Activated CD4-positive, alpha-beta T cell treated with anti-CD3 and anti-CD28 coated beads for 36 hours (primary cell): ENCODE results near the gene PPL. TPM values are rescaled to one million over a fixed set of nuclear protein-coding genes. Genes with fewer than 3 reads are reported as not detected.

ENCODE experiments used
- ATAC-seq: fragments of 200-7000 bp; cut with Tn5 transposase; one replicate; pipeline ENCODE4 v1.10.0; 2021; ENCODE audit warnings: mild to moderate bottlenecking, moderate library complexity
- CTCF ChIA-PET: fragments of 350-600 bp; sonication (Branson Sonifier 250); formaldehyde crosslinking; loops from one replicate; lab custom pipeline; 2021; ENCODE audit warnings: antibody characterized with exemption; lab: Charles Lee
- POLR2A ChIA-PET: fragments of 350-600 bp; sonication (Branson Sonifier 250); formaldehyde crosslinking; loops from one replicate; lab custom pipeline; 2021; ENCODE audit warnings: antibody characterized with exemption, inconsistent platforms; lab: Charles Lee
- DNase-seq: peaks from one replicate; pipeline ENCODE4 v3.0.0-alpha.2; 2020
- H3K27ac Mint-ChIP-seq: one replicate; pipeline ENCODE4 v1.8.0; 2021; ENCODE audit warnings: mixed read lengths
- H3K27me3 Mint-ChIP-seq: one replicate; pipeline ENCODE4 v1.8.0; 2021; ENCODE audit warnings: mixed read lengths
- H3K36me3 Mint-ChIP-seq: one replicate; pipeline ENCODE4 v1.8.0; 2021; ENCODE audit warnings: low read depth, mixed read lengths
- H3K4me1 Mint-ChIP-seq: one replicate; pipeline ENCODE4 v1.8.0; 2021; ENCODE audit warnings: mixed read lengths
- H3K4me3 Mint-ChIP-seq: one replicate; pipeline ENCODE4 v1.8.0; 2021; ENCODE audit warnings: mild to moderate bottlenecking, moderate library complexity, mixed read lengths
- H3K9me3 Mint-ChIP-seq: one replicate; pipeline ENCODE4 v1.8.0; 2021; ENCODE audit warnings: low read depth, mixed read lengths
- intact Hi-C, 2 experiments: fragments of 100-400 bp; cut with DNase I in 1 of 2; cut with micrococcal nuclease in 1 of 2; formaldehyde crosslinking; loops; one replicate each; pipeline versions ENCODE4 v1.14.2 to v1.15.1; 2022 to 2024; cut with DNase I, micrococcal nuclease
- total RNA-seq, 2 experiments: library from RNA; stranded (reverse); gene quantifications; one replicate each; pipeline ENCODE4 v1.2.3, GENCODE V29; 2021

The PPL gene
- total RNA-seq, 2 experiments from 2014 or later: not detected

GRCh38 chr16:4847774-4848587 lies 89.0 kb downstream of the PPL start:
- Mint-ChIP-seq H3K9me3 (no peaks in the 10 kb centered on the region), H3K27ac (peak overlapping the region; percentile 75), H3K4me3 (peak overlapping the region; percentile 77), H3K36me3 (peaks cover 20% of the 10 kb centered on the region), H3K4me1 (peaks cover 55% of the 10 kb centered on the region), H3K27me3 (no peaks in the 10 kb centered on the region)
- ATAC-seq: peak; percentile 18
- CTCF ChIA-PET: no interaction called here
- DNase-seq: peak; percentile 57
- POLR2A ChIA-PET: no interaction called here
- intact Hi-C loops: loop anchor here (1.0 to 10.0 kb wide), 17 partner anchors 46 to 431 kb away; partner anchors contain the start of genes EEF2KMT (in 2 of the 2), MGRN1 (in 2 of the 2), ROGDI (in 2 of the 2) and SEC14L5 (in 2 of the 2)

DNA sequence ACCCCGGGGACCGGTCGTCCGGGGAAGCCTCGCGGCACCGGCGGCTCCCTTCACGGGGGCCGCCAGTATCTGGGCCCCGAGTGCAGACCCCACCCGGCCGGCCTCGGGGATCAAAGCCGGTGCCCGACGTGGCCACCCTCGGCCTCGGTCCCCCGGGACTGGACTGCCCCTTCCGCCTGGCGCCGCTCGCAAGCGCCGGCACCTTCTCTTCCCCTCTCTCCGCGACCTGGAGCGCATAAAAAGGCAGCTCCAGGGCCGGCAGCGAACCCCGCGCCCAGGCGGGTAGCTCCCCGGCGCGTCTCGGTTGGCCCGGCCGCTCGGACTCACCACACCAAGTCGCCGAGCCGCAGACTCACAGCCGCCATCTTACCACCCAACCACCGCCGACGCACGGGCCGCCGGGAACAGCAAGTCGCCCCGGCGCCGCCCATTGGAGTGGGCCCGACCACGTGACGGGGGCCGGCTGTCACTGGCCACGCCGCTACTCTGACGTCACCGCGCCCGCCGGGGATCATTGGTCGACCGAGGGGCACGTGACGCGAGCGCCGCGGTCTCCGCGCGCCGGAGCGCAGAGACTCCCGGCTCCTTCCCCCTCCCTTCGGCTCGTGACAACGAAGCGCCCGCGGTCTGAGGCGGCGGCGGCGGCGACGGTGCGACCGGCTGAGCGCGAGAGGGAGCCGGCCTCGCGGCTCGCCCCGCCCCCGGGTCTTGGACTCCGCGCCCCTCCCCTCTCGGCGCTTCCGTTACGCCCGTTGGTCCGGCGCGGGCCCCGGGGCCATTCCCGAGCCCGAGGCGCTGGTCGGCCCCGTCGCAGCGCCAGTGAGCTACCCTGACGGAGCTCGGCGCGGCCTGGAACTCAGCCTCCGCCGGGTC lies 89.8 kb downstream of the PPL start, which contains the start of the genes GLYR1 and UBN1:
Gene GLYR1 (minus strand): TSS at position 388 of the 873 bp plus-strand sequence. CDS start 23 bp downstream, at position 365.
Gene UBN1 (plus strand): TSS at position 581 of the 873 bp plus-strand sequence. CDS start 5,437 bp downstream, outside the sequence.
- ATAC-seq: peak; percentile 96
- intact Hi-C loops: loop anchor here (1.0 to 10.0 kb wide), 17 partner anchors 45 to 430 kb away; partner anchors contain the start of genes EEF2KMT (in 2 of the 2), MGRN1 (in 2 of the 2), ROGDI (in 2 of the 2) and SEC14L5 (in 2 of the 2)
- H3K4me1 Mint-ChIP-seq: peaks cover 54% of the 10 kb centered on the region
- peaks cover 25% of the 10 kb centered on the region for H3K36me3 Mint-ChIP-seq
- ChIA-PET POLR2A (interaction anchor here (1.0 kb wide), 1 partner anchor 26 kb away, joined by 3 read pairs; no protein-coding TSS in a partner anchor), CTCF (no interaction called here)
- peak within 1 kb of the TSS; percentile 77 for H3K4me3 Mint-ChIP-seq
- H3K9me3 Mint-ChIP-seq: no peaks in the 10 kb centered on the region
- no peaks in the 10 kb centered on the region for H3K27me3 Mint-ChIP-seq
- peak within 1 kb of the TSS; percentile 84 for H3K27ac Mint-ChIP-seq
- peak; percentile 100 for DNase-seq

DNA sequence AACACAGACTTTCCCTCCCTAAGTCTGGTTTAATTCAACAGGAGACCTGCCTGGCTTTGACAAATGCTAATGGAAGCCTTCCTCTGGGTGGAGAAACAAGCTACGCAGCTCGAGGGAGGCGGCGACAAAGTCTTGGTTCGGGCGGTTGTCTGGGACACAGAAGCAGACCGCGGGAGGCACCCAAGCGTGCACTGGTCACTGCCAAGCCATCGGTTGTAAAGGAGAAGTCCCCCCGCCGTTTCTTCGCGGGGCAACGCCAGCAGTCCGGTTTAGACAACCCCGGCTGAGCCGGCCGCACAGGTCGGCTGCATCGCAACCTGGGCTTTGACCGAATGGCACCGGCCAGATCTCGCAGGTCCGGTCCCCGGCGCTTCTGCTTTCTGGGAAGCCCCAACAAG lies 90.4 kb downstream of the PPL start:
- Mint-ChIP-seq H3K27me3 (no peaks in the 10 kb centered on the region), H3K4me1 (peaks cover 49% of the 10 kb centered on the region), H3K36me3 (peaks cover 27% of the 10 kb centered on the region), H3K4me3 (peak overlapping the region; percentile 77), H3K9me3 (no peaks in the 10 kb centered on the region), H3K27ac (peak overlapping the region; percentile 84)
- ChIA-PET POLR2A (interaction anchor here (1.0 kb wide), 1 partner anchor 27 kb away, joined by 3 read pairs; no protein-coding TSS in a partner anchor), CTCF (no interaction called here)
- intact Hi-C loops: loop anchor here (2.0 to 10.0 kb wide), 7 partner anchors 44 to 430 kb away; partner anchors contain the start of genes MGRN1 (in 2 of the 2), CORO7 (in 1 of the 2), EEF2KMT (in 1 of the 2) and HMOX2 (in 1 of the 2)
- DNase-seq (peak; percentile 48), ATAC-seq (no peak)

GRCh38 chr16:4840984-4841383 lies 96.0 kb downstream of the PPL start:
- H3K27ac Mint-ChIP-seq: no peak overlapping the region
- CTCF ChIA-PET: interaction anchor here (0.6 kb wide), 1 partner anchor 105 kb away, joined by 3 read pairs; no protein-coding TSS in a partner anchor

GRCh38 chr16:4839942-4840341 lies 97.0 kb downstream of the PPL start:
- peaks cover 6% of the 10 kb centered on the region for H3K4me1 Mint-ChIP-seq
- no peak for ATAC-seq

More at GRCh38 chr16:4840984-4841383, 96.0 kb downstream of the PPL start:
- Mint-ChIP-seq H3K27me3 (no peaks in the 10 kb centered on the region), H3K36me3 (peaks cover 59% of the 10 kb centered on the region), H3K9me3 (no peaks in the 10 kb centered on the region), H3K4me1 (peaks cover 16% of the 10 kb centered on the region), H3K4me3 (no peak overlapping the region)
- intact Hi-C loops: loop anchor here in 1 of 2 experiments (10.0 kb wide), 2 partner anchors 216 to 254 kb away; partner anchors contain the start of genes EEF2KMT and MGRN1
- DNase-seq (no peak), ATAC-seq (no peak)
- POLR2A ChIA-PET: no interaction called here

GRCh38 chr16:4837733-4838501 lies 99.0 kb downstream of the PPL start:
- H3K4me1 Mint-ChIP-seq: peaks cover 2% of the 10 kb centered on the region
- DNase-seq (no peak), ATAC-seq (no peak)
- ChIA-PET POLR2A (interaction anchor here (0.6 kb wide), 1 partner anchor 89 kb away, joined by 3 read pairs; no protein-coding TSS in a partner anchor), CTCF (no interaction called here)
- intact Hi-C loops: no loop called here
- H3K27me3 Mint-ChIP-seq: no peaks in the 10 kb centered on the region
- H3K9me3 Mint-ChIP-seq: no peaks in the 10 kb centered on the region
- peaks cover 60% of the 10 kb centered on the region for H3K36me3 Mint-ChIP-seq
- H3K27ac Mint-ChIP-seq: no peak overlapping the region
- no peak overlapping the region for H3K4me3 Mint-ChIP-seq

More at GRCh38 chr16:4839942-4840341, 97.0 kb downstream of the PPL start:
- ChIA-PET CTCF (no interaction called here), POLR2A (interaction anchor here (0.6 kb wide), 1 partner anchor 359 kb away, joined by 3 read pairs; no protein-coding TSS in a partner anchor)
- peak overlapping the region; percentile 15 for H3K27ac Mint-ChIP-seq
- DNase-seq: no peak
- no peaks in the 10 kb centered on the region for H3K27me3 Mint-ChIP-seq
- intact Hi-C loops: loop anchor here in 1 of 2 experiments (10.0 kb wide), 2 partner anchors 215 to 255 kb away; partner anchors contain the start of genes EEF2KMT and MGRN1
- no peaks in the 10 kb centered on the region for H3K9me3 Mint-ChIP-seq
- H3K4me3 Mint-ChIP-seq: no peak overlapping the region
- H3K36me3 Mint-ChIP-seq: peaks cover 62% of the 10 kb centered on the region

- intact Hi-C loops: no loop called here
- CTCF ChIA-PET: no interaction called here
- Mint-ChIP-seq H3K27ac (no peak overlapping the region), H3K9me3 (no peaks in the 10 kb centered on the region), H3K27me3 (no peaks in the 10 kb centered on the region), H3K4me1 (peaks cover 2% of the 10 kb centered on the region), H3K36me3 (peaks cover 66% of the 10 kb centered on the region), H3K4me3 (no peak overlapping the region)
- POLR2A ChIA-PET: no interaction called here
- ATAC-seq (no peak), DNase-seq (no peak)
Measured at GRCh38 chr16:4836727-4837126, 100.2 kb downstream of the PPL start.

GRCh38 chr16:4833584-4833983 lies 103.4 kb downstream of the PPL start:
- peak; percentile 30 for ATAC-seq
- H3K27ac Mint-ChIP-seq: no peak overlapping the region
- H3K9me3 Mint-ChIP-seq: no peaks in the 10 kb centered on the region
- CTCF ChIA-PET: interaction anchor here (1.0 kb wide), 1 partner anchor 40 kb away, joined by 3 read pairs; no protein-coding TSS in a partner anchor
- no peaks in the 10 kb centered on the region for H3K27me3 Mint-ChIP-seq
- POLR2A ChIA-PET: interaction anchor here (0.6 kb wide), 1 partner anchor 525 kb away, joined by 7 read pairs; no protein-coding TSS in a partner anchor
- intact Hi-C loops: no loop called here
- H3K36me3 Mint-ChIP-seq: peaks cover 61% of the 10 kb centered on the region
- no peak overlapping the region for H3K4me3 Mint-ChIP-seq
- H3K4me1 Mint-ChIP-seq: peaks cover 2% of the 10 kb centered on the region
- no peak for DNase-seq

- Mint-ChIP-seq H3K36me3 (peaks cover 60% of the 10 kb centered on the region), H3K4me3 (no peak overlapping the region), H3K9me3 (no peaks in the 10 kb centered on the region), H3K27ac (no peak overlapping the region), H3K27me3 (no peaks in the 10 kb centered on the region), H3K4me1 (peaks cover 2% of the 10 kb centered on the region)
- ATAC-seq (no peak), DNase-seq (no peak)
- intact Hi-C loops: no loop called here
- POLR2A ChIA-PET: no interaction called here
- CTCF ChIA-PET: interaction anchor here (0.6 to 0.7 kb wide), 2 partner anchors 24 to 44 kb away, joined by 3 to 4 read pairs; partner anchors contain the start of gene SEPTIN12
Measured at GRCh38 chr16:4832698-4833343, 104.1 kb downstream of the PPL start.
